NCI-H524 (cell line): ENCODE data around the gene GALK1.
A peak's percentile ranks its signal among the peaks of the same experiment; 100 is the strongest.

ENCODE experiments used
- DNase-seq, 2 experiments: peaks; one replicate each; lab custom pipeline; 2025; lab: John Stamatoyannopoulos, UW

Gene GALK1

GRCh38 chr17:75724016-75725003 lies 40.7 kb downstream of the GALK1 start:
- no peak for DNase-seq

- DNase-seq, result no peak
Observed at GRCh38 chr17:75723171-75723930, 41.6 kb downstream of the GALK1 start.

GRCh38 chr17:75722542-75723095 lies 42.4 kb downstream of the GALK1 start:
- no peak for DNase-seq

GRCh38 chr17:75722076-75722475 lies 42.9 kb downstream of the GALK1 start:
- no peak for DNase-seq

GRCh38 chr17:75721463-75722011 lies 43.5 kb downstream of the GALK1 start:
- no peak for DNase-seq

GRCh38 chr17:75720656-75721462 lies 44.1 kb downstream of the GALK1 start, which contains the start of gene ITGB4:
TSS of gene ITGB4 (plus strand) at chr17:75721459. CDS start at chr17:75724704, 3,245 bp downstream.
- peak in 1 of 2 experiments; percentile 41 for DNase-seq

GRCh38 chr17:75719732-75720131 lies 45.3 kb downstream of the GALK1 start:
- DNase-seq, result no peak

- no peak for DNase-seq
Observed at GRCh38 chr17:75712446-75712845, 52.5 kb downstream of the GALK1 start.
